GM23248 (cell line): ENCODE data around the gene SIK2.

Experiments
- EZH2 ChIP-seq: fragments of 200-600 bp; sonication (generic); IDR thresholded peaks from 2 replicates; pipeline ENCODE4 v1.6.1; 2018; ENCODE audit warnings: antibody characterized with exemption, mild to moderate bottlenecking; ENCODE audit not compliant: insufficient read depth, poor library complexity, severe bottlenecking
- EZH2phosphoT487 ChIP-seq: fragments of 200-600 bp; sonication (generic); IDR thresholded peaks from 2 replicates; pipeline ENCODE4 v1.6.1; 2018; ENCODE audit warnings: antibody characterized with exemption, moderate library complexity, mild to moderate bottlenecking, low read depth; ENCODE audit not compliant: insufficient read depth

- TF ChIP-seq EZH2 (no peak), EZH2phosphoT487 (no peak)
These were observed 40.3 kb downstream of the SIK2 start for GRCh38 chr11:111642542-111642941.
